Right atrium auricular region (tissue), 2 donors: ENCODE results near the gene UBASH3B. TPM values are rescaled to one million over a fixed set of nuclear protein-coding genes. Genes with fewer than 3 reads are reported as not detected.
A peak's percentile ranks its signal among the peaks of the same experiment; 100 is the strongest.
"Not testable (repeated sequence)": the region's sequence is repeated elsewhere in the genome, so short reads cannot be mapped to it uniquely, and the experiment has no call there.

Source experiments
- DNase-seq: peaks from one replicate; pipeline ENCODE4 v3.0.0-alpha.2; 2019; ENCODE audit warnings: low spot score
- H3K27ac ChIP-seq, 2 donors: fragments of 200-600 bp; sonication (generic); 1 replicate in 1 of 2; 2 replicates in 1 of 2; pipeline ENCODE4 v1.5.1; 2016 to 2019
- H3K27me3 ChIP-seq, 2 donors: fragments of 200-600 bp; sonication (generic); one replicate each; pipeline versions ENCODE4 v1.5.1 to v1.6.0; 2017 to 2019
- H3K36me3 ChIP-seq: fragments of 200-600 bp; sonication (generic); one replicate; pipeline ENCODE4 v1.5.1; 2016
- H3K4me1 ChIP-seq, 2 donors: fragments of 200-600 bp; sonication (generic); one replicate each; pipeline versions ENCODE4 v1.5.1 to v1.6.0; 2017 to 2019
- H3K4me3 ChIP-seq, 2 donors: fragments of 200-600 bp; sonication (generic); 1 replicate in 1 of 2; 2 replicates in 1 of 2; pipeline ENCODE4 v1.5.1; 2017 to 2019; ENCODE audit warnings: mild to moderate bottlenecking in 1 of 2, moderate library complexity in 1 of 2
- H3K9me3 ChIP-seq, 2 donors: fragments of 200-600 bp; sonication (generic); one replicate each; pipeline ENCODE4 v1.5.1; 2019
- CTCF ChIP-seq, 2 donors: fragments of 200-600 bp; sonication (generic); IDR thresholded peaks; one replicate each; pipeline ENCODE4 v1.5.1; 2019; ENCODE audit warnings: antibody characterized with exemption in 2 of 2
- total RNA-seq, 2 donors: library from RNA; depleted of rRNA; stranded (reverse); fragments of >200 nt; gene quantifications; one replicate each; pipeline ENCODE4 v1.1.0, GENCODE V29; 2016

Gene UBASH3B
- total RNA-seq, 2 donors from 2014 or later: 1.7 to 1.8 TPM

- Histone ChIP-seq H3K4me3 (no peak overlapping the region), H3K36me3 (no peaks in the 10 kb centered on the region), H3K4me1 (peaks cover 0 to 11% of the 10 kb centered on the region in 2 donors), H3K27me3 (no peaks in the 10 kb centered on the region), H3K9me3 (no peaks in the 10 kb centered on the region), H3K27ac (no peak overlapping the region)
- DNase-seq: no peak
- no peak for TF ChIP-seq CTCF (IDR thresholded peaks at IDR 0.05)
Observed at GRCh38 chr11:122724520-122724919, 69.0 kb downstream of the UBASH3B start.

GRCh38 chr11:122726028-122726427, 70.5 kb downstream of the UBASH3B start:
- no peak for TF ChIP-seq CTCF (IDR thresholded peaks at IDR 0.05)
- peaks cover 0 to 11% of the 10 kb centered on the region in 2 donors for H3K4me1 ChIP-seq
- H3K27ac ChIP-seq: no peak overlapping the region
- no peaks in the 10 kb centered on the region for H3K9me3 ChIP-seq
- no peak overlapping the region for H3K4me3 ChIP-seq
- no peak for DNase-seq
- no peaks in the 10 kb centered on the region for H3K27me3 ChIP-seq
- no peaks in the 10 kb centered on the region for H3K36me3 ChIP-seq

GRCh38 chr11:122727101-122727929, 71.8 kb downstream of the UBASH3B start:
- Histone ChIP-seq H3K27ac (peak overlapping the region in 1 of 2 donors; percentile 35), H3K4me1 (peaks cover 0 to 11% of the 10 kb centered on the region in 2 donors), H3K27me3 (no peaks in the 10 kb centered on the region), H3K9me3 (no peaks in the 10 kb centered on the region), H3K4me3 (no peak overlapping the region), H3K36me3 (no peaks in the 10 kb centered on the region)
- no peak for TF ChIP-seq CTCF (IDR thresholded peaks at IDR 0.05)
- no peak for DNase-seq

GRCh38 chr11:122728561-122728960, 73.0 kb downstream of the UBASH3B start:
- H3K36me3 ChIP-seq: no peaks in the 10 kb centered on the region
- no peak overlapping the region for H3K27ac ChIP-seq
- no peak for DNase-seq
- no peaks in the 10 kb centered on the region for H3K9me3 ChIP-seq
- no peak for TF ChIP-seq CTCF (IDR thresholded peaks at IDR 0.05)
- H3K4me1 ChIP-seq: peaks cover 0 to 11% of the 10 kb centered on the region in 2 donors
- no peaks in the 10 kb centered on the region for H3K27me3 ChIP-seq
- no peak overlapping the region for H3K4me3 ChIP-seq

- Histone ChIP-seq H3K9me3 (no peaks in the 10 kb centered on the region), H3K27ac (no peak overlapping the region), H3K27me3 (no peaks in the 10 kb centered on the region), H3K36me3 (no peaks in the 10 kb centered on the region), H3K4me3 (no peak overlapping the region), H3K4me1 (peaks cover 0 to 11% of the 10 kb centered on the region in 2 donors)
- no peak for DNase-seq
- no peak for TF ChIP-seq CTCF (IDR thresholded peaks at IDR 0.05)
Observed at GRCh38 chr11:122729139-122729538, 73.6 kb downstream of the UBASH3B start.

GRCh38 chr11:122730694-122731093, 75.2 kb downstream of the UBASH3B start:
- H3K27me3 ChIP-seq, H3K27ac ChIP-seq, H3K4me3 ChIP-seq, DNase-seq, H3K36me3 ChIP-seq, H3K9me3 ChIP-seq: not testable (repeated sequence)
- H3K4me1 ChIP-seq: peaks cover 0 to 11% of the 10 kb centered on the region in 2 donors
